ENCODE results near the gene ENOX1.

GRCh38 chr13:43587376-43587775 is 199.4 kb downstream of the ENOX1 start:
- TF ChIP-seq, protein P1, sequence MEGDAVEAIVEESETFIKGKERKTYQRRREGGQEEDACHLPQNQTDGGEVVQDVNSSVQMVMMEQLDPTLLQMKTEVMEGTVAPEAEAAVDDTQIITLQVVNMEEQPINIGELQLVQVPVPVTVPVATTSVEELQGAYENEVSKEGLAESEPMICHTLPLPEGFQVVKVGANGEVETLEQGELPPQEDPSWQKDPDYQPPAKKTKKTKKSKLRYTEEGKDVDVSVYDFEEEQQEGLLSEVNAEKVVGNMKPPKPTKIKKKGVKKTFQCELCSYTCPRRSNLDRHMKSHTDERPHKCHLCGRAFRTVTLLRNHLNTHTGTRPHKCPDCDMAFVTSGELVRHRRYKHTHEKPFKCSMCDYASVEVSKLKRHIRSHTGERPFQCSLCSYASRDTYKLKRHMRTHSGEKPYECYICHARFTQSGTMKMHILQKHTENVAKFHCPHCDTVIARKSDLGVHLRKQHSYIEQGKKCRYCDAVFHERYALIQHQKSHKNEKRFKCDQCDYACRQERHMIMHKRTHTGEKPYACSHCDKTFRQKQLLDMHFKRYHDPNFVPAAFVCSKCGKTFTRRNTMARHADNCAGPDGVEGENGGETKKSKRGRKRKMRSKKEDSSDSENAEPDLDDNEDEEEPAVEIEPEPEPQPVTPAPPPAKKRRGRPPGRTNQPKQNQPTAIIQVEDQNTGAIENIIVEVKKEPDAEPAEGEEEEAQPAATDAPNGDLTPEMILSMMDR (conservative IDR thresholded peaks at IDR 0.05), result no peak
- no peak for TF ChIP-seq ZFX (IDR thresholded peaks at IDR 0.05)

All from C4-2B (cell line).